Activated T-helper 1 cell treated with anti-CD3 and anti-CD28 coated beads, Interleukin-12 subunit alpha, Interleukin-12 subunit beta, Interleukin-2, Interleukin-4 antibody, amounts not matched to agents 30 ng/mL and 10 ng/mL and 1 ng/mL, durations not matched to agents 14 hours and 24 hours and 36 hours (primary cell): ENCODE results near the gene MAEL. TPM values are rescaled to one million over a fixed set of nuclear protein-coding genes. Genes with fewer than 3 reads are reported as not detected.

Experiments used
- DNase-seq: peaks from one replicate; pipeline ENCODE4 v3.0.0; 2021; ENCODE audit warnings: low spot score
- H3K27ac Mint-ChIP-seq: one replicate; pipeline ENCODE4 v1.8.0; 2021; ENCODE audit warnings: mild to moderate bottlenecking, mixed read lengths
- H3K27me3 Mint-ChIP-seq: one replicate; pipeline ENCODE4 v1.8.0; 2022; ENCODE audit warnings: mild to moderate bottlenecking, moderate library complexity, mixed read lengths; ENCODE audit not compliant: insufficient read depth
- H3K36me3 Mint-ChIP-seq: one replicate; pipeline ENCODE4 v1.8.0; 2021; ENCODE audit warnings: low read depth, mixed read lengths
- H3K4me1 Mint-ChIP-seq: one replicate; pipeline ENCODE4 v1.8.0; 2021; ENCODE audit warnings: low read depth, mixed read lengths
- H3K4me3 Mint-ChIP-seq: one replicate; pipeline ENCODE4 v1.8.0; 2021; ENCODE audit warnings: mild to moderate bottlenecking, moderate library complexity, mixed read lengths
- H3K9me3 Mint-ChIP-seq: one replicate; pipeline ENCODE4 v1.8.0; 2021; ENCODE audit warnings: mixed read lengths
- intact Hi-C: fragments of 100-400 bp; cut with micrococcal nuclease; formaldehyde crosslinking; loops from one replicate; pipeline ENCODE4 v1.15.1; 2024
- total RNA-seq: library from RNA; stranded (reverse); gene quantifications from 2 replicates; pipeline ENCODE4 v1.2.3, GENCODE V29; 2022

The MAEL gene
- total RNA-seq: not detected in 2 replicates

DNA sequence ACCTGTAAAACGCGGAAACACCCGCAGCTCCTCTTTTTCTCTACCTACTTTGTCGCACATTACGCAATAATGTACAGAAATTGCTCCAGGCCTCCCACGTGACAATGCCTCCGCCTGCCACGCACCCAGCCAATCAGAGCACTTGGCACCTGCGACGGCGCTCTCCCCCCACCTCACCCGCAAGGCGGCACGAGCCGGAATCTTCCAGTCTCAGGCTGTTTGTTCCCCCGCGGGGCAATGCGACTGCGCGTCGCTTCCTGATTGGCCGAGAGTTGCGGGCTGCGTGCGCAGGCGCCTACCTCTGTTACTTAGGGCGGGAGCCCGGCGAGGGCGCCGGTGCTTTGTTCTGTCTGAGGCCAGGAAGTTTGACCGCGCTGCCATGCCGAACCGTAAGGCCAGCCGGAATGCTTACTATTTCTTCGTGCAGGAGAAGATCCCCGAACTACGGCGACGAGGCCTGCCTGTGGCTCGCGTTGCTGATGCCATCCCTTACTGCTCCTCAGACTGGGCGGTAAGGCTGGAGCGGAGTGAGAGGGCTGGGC, at the start of gene MAEL:
Gene MAEL, plus strand, starts transcription at position 307 of the 542 bp plus-strand sequence. Its CDS starts 73 bp downstream, at position 380.
- H3K4me3 Mint-ChIP-seq: no peak within 1 kb of the TSS
- peaks cover 55% of the 10 kb centered on the region for H3K27me3 Mint-ChIP-seq
- no peaks in the 10 kb centered on the region for H3K9me3 Mint-ChIP-seq
- no peak within 1 kb of the TSS for H3K27ac Mint-ChIP-seq
- no peak for DNase-seq
- intact Hi-C loops: no loop called here
- H3K36me3 Mint-ChIP-seq: no peaks in the 10 kb centered on the region
- no peaks in the 10 kb centered on the region for H3K4me1 Mint-ChIP-seq

DNA sequence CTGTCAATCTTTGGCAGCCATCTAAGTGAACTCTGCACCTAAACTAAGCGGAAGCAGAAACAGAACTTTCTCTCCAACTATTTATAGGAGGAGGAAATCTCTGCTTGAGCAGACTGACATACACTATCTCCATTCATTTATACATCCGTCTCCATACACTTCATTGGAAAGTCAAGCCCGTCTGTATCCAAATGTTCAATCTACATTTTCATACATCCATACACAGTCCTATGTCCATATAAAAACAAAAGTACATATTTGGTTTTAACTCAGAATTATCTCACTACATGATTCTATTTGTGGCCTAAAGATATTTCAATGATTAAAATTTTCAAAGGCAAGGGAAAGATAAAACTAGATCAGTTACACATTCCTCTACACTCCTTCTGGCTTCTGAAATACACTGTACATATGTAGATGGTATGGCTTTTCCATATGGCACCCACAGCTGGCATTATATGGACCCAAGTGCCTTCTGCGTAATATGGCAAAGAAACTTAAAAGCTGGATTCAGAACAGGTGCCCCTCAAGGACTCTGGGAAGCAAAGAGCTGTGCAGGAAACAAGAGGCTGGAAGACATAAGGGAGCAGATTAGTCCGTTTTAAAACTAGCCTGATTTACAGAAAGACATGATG, 49.2 kb upstream of the MAEL start:
- no peak overlapping the region for H3K4me3 Mint-ChIP-seq
- no peaks in the 10 kb centered on the region for H3K9me3 Mint-ChIP-seq
- peaks cover 11% of the 10 kb centered on the region for H3K4me1 Mint-ChIP-seq
- no peak overlapping the region for H3K27ac Mint-ChIP-seq
- H3K27me3 Mint-ChIP-seq: no peaks in the 10 kb centered on the region
- intact Hi-C loops: no loop called here
- H3K36me3 Mint-ChIP-seq: no peaks in the 10 kb centered on the region
- no peak for DNase-seq

DNA sequence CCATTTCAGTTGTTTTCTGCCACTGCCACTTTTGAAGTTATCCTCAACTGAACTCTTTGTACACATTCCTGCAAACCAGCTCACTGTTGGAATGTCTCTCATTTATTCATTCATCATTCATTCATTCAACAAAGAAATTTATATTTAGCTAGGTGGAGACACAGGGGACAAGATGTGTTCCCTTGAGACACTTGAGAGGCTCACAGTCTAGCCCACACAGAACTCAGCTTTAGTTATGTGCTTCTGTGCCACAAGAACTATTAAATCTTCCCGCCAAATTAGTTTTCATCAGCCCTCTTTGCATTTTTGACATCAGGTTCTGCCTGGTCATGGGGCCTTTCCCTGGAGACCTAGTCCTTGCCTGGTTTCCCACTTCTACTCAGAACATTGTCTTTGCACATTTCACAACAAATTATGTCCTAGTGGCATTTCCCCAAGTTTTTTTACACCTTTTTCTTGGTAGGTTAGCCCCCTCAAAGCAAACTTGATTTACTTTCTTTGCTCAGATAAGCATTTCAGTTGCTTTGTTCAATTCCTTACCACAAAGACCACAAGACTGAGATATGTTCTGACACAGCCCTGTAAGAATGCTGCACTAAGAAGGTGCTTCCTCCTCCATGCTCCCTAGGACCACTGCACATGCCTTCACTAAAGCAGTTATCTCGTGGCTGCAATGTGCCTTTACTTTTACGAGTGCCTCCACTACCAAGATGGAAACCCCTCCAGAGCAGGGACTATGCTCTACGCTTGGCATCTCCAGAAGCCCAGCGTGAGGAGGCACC, 44.7 kb upstream of the MAEL start:
- DNase-seq: no peak
- intact Hi-C loops: loop anchor here (2.0 kb wide), 1 partner anchor 34 kb away; no protein-coding TSS in a partner anchor
- Mint-ChIP-seq H3K9me3 (no peaks in the 10 kb centered on the region), H3K27me3 (peaks cover 24% of the 10 kb centered on the region), H3K36me3 (no peaks in the 10 kb centered on the region), H3K27ac (no peak overlapping the region), H3K4me1 (peaks cover 16% of the 10 kb centered on the region), H3K4me3 (no peak overlapping the region)

DNA sequence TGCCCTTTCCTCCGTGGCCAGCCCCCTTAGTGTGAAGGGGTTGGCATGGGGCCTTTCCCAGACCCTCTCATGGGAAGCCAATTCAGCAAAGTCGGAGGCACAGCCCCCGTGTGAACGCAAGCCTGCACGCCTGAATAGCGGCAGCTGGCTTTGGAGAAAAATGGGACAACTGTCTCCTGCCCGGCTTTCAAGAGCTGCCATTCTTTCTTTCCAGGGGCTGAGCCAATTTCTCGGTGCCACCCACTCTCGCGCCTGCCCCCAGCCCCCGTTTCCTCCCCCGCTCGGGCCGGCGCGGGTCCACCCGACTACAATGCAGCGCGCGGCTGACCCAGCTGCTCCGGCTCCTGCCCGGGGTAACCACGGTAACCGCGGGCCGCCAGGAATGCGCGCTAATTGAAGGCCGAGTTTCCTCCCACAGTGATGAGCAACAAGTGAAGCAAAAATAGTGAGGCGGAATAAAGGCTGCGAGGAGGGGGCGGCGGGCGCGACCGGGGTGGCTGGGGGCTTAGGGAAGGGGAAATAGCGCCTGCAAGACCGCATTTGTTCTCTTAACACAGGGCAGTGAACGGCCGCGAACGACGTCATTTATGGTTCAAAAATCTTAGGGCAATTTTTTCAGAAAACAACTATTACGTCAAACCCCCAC, 41.6 kb upstream of the MAEL start:
- H3K36me3 Mint-ChIP-seq: no peaks in the 10 kb centered on the region
- H3K27ac Mint-ChIP-seq: no peak overlapping the region
- peaks cover 29% of the 10 kb centered on the region for H3K27me3 Mint-ChIP-seq
- DNase-seq: no peak
- H3K9me3 Mint-ChIP-seq: no peaks in the 10 kb centered on the region
- H3K4me3 Mint-ChIP-seq: no peak overlapping the region
- intact Hi-C loops: no loop called here
- peaks cover 25% of the 10 kb centered on the region for H3K4me1 Mint-ChIP-seq

DNA sequence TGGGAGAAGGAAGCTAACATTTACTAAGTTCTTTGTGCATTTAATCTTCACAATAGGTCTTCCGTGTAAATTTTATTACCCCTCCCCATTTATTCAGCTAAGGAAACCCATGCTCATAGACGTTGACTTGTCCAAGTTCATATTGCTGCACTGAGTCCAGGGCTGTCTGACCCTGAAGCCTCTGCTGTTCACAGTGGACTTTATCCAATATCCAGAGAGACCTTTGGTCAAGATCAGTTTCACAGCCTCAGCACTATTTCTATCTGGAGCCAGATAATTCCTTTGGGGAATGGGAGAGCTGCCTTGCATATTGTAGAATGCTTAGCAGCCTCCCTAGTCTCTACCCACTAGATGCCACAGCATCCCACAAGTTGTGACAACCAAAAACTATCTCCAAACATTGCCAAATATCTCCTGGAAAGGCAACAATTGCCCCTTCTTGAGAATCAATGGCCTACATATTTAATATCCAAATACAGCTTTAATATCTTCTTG, 40.2 kb upstream of the MAEL start:
- H3K36me3 Mint-ChIP-seq: peaks cover 4% of the 10 kb centered on the region
- peaks cover 29% of the 10 kb centered on the region for H3K27me3 Mint-ChIP-seq
- H3K4me1 Mint-ChIP-seq: peaks cover 34% of the 10 kb centered on the region
- H3K27ac Mint-ChIP-seq: no peak overlapping the region
- intact Hi-C loops: no loop called here
- H3K9me3 Mint-ChIP-seq: no peaks in the 10 kb centered on the region
- no peak for DNase-seq
- no peak overlapping the region for H3K4me3 Mint-ChIP-seq

DNA sequence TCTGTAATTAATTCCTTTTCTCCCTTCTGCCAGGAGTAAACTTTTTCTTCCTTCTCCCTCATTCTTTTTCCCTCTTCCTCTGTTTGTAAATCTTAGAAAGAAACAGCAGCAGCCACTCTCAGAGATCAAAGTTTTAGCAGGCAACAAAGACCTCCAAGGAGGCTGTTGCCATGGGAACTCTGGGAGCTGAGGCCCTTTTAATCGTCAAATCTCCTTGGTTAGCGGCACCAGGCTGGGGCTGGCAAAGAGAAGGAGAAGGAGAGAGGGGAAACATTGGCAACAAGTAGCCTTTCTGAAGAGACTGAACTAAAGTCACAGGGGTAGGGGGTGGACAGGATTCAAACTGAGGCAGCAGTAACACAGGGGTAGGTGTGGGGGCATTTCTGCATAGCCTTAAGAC, 38.9 kb upstream of the MAEL start:
- Mint-ChIP-seq H3K4me1 (peaks cover 22% of the 10 kb centered on the region), H3K27ac (no peak overlapping the region), H3K9me3 (no peaks in the 10 kb centered on the region), H3K4me3 (no peak overlapping the region), H3K36me3 (peaks cover 4% of the 10 kb centered on the region), H3K27me3 (peaks cover 29% of the 10 kb centered on the region)
- DNase-seq: no peak
- intact Hi-C loops: no loop called here

DNA sequence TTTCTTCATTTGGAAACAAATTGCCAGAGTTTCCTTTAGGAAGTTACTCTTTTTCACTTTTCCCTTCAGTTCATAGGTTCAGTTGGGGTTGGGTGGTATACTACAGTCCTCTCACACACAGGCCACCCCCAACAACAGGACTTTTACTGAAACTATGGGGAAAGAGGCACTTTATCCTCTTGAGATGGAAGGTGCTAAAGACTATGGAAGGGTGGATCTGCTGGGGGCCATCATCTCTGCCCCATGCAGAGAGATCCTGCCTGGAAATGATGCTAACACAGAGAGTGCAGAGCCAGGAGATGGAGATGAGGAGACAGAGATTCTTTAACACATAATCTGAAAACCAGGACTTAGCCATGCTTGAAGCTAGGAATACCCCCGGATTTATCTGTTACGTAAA, 38.0 kb upstream of the MAEL start:
- no peak for DNase-seq
- Mint-ChIP-seq H3K27me3 (peaks cover 29% of the 10 kb centered on the region), H3K9me3 (no peaks in the 10 kb centered on the region), H3K27ac (no peak overlapping the region), H3K4me1 (peaks cover 19% of the 10 kb centered on the region), H3K36me3 (peaks cover 4% of the 10 kb centered on the region), H3K4me3 (no peak overlapping the region)
- intact Hi-C loops: no loop called here

DNA sequence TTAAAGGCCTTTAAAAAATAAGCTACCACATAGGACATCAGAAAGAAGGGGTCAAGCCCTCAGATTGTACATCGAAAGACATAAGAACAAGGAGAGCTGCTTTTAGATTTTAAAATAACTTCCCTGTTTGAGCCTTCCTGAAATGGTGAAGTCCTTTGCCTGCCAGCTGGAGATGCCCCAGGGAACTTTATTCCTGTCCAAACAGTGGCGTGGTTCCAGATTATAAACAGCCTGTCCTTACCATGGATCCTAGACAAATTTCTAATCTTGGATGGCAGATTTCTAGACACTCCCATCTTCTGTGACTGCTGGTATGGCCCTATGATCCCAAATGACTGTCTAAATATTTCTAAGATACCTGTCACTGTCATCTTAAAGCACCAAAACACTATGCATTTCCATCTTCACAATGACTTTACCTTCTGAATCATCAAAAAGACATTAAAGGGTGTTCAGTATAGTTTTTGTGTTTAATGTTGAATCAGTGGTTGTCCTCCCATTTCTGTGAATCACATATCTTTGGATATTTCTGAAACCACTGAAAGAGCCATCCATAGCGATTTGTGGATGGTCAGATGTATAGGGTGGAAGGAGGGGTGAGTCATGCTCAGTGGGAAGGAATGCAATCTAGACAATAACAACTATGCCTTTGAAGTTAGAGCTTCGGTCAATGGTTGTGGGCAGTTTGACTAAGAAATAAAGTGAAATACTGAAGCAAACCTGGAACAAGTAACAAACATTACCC, 36.9 kb upstream of the MAEL start:
- H3K4me3 Mint-ChIP-seq: no peak overlapping the region
- intact Hi-C loops: loop anchor here (1.0 kb wide), 3 partner anchors 22 to 46 kb away; no protein-coding TSS in a partner anchor
- peak overlapping the region; percentile 13 for H3K27ac Mint-ChIP-seq

DNA sequence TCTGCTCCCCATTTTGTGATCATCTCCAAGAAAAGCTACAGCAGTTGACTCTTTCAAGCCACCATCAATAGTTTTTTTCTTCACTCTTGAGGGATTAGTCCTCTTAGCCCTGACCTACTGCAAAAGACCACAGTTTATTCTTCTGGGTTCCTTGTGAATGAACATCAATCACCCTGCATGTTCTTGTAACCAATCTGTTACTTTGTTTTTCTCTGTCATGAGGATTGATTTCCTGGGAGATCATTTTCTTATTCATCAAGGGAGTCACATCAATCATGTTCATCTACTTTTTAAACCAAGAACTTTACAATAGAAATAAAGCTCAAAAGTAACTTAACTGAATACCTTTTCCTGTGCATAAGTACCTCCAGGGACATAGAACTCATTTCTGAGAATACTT, 35.6 kb upstream of the MAEL start:
- Mint-ChIP-seq H3K4me3 (no peak overlapping the region), H3K27me3 (peaks cover 9% of the 10 kb centered on the region), H3K4me1 (peaks cover 19% of the 10 kb centered on the region), H3K9me3 (no peaks in the 10 kb centered on the region), H3K27ac (no peak overlapping the region), H3K36me3 (peaks cover 11% of the 10 kb centered on the region)
- DNase-seq: no peak
- intact Hi-C loops: no loop called here

More for the DNA sequence above, 36.9 kb upstream of the MAEL start:
- Mint-ChIP-seq H3K9me3 (no peaks in the 10 kb centered on the region), H3K4me1 (peaks cover 19% of the 10 kb centered on the region), H3K36me3 (peaks cover 8% of the 10 kb centered on the region), H3K27me3 (peaks cover 21% of the 10 kb centered on the region)
- no peak for DNase-seq

DNA sequence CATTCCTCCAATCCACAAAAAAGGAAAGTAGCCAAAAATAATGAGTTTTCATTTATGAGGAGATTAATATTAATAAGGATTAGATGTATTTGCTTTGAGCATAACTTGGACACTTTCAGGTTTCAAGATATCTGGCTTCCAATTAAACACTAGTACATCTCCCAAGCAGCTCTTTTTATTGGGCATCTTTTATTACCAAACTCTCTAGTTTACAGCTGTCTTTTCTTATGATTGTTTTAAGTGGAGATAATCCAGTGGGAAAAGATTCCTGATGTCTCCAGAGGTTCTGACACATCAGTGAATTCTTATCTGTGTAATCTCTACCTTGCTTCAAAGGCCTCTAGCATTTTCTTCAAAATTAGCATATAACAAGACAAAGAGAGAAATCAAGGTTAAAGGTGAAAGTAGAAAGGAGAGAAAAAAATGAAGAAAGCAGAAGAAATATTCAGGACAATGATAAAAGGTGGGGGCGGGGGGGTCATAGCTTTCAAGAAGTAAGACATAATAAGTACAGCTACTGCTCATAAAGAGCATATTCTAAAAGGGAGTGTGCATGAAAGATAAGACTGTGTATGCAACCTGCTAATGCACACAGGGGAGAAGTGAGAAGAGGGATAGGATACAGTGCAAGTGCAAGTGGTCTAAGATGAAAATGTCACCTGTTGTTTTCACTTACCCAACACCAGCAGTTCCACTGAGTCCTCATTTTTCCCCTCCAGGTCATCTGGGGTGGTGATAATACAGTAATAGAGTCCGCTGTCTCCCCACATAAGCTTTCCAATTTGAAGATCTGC, 32.8 kb upstream of the MAEL start:
- Mint-ChIP-seq H3K36me3 (peaks cover 14% of the 10 kb centered on the region), H3K9me3 (no peaks in the 10 kb centered on the region), H3K27me3 (peaks cover under 1% of the 10 kb centered on the region), H3K4me1 (peaks cover 19% of the 10 kb centered on the region), H3K27ac (no peak overlapping the region), H3K4me3 (no peak overlapping the region)
- no peak for DNase-seq
- intact Hi-C loops: no loop called here

DNA sequence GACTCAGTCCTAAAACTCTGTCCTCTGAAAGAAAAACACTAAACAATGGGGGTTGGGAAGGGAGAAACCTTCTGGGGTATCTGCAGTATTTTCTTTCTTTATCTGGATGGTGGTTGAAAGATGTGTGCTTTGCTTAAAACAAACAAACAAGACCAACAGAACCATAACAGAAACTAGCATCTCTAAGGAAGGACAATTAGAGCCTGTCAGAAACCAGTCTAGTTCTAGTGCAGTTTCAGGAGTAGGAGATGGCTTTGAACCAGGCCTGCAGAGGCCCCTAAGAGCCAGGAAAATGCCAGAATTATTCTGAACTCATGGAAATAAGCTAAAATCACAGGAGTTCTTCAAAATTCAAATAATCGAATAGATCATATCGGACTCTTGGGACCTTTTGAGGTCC, 32.2 kb upstream of the MAEL start:
- Mint-ChIP-seq H3K4me3 (no peak overlapping the region), H3K36me3 (peaks cover 14% of the 10 kb centered on the region), H3K27me3 (no peaks in the 10 kb centered on the region), H3K4me1 (peaks cover 17% of the 10 kb centered on the region), H3K9me3 (no peaks in the 10 kb centered on the region), H3K27ac (no peak overlapping the region)
- no peak for DNase-seq
- intact Hi-C loops: no loop called here
